ENCODE data around the gene CLDN18. TPM values are rescaled to one million over a fixed set of nuclear protein-coding genes. Genes with fewer than 3 reads are reported as not detected.

CLDN18 gene
- total and polyA plus RNA-seq, 10 of the 15 experiments (the other 5 are each of a cell fraction or from before 2014, with no cell fraction given): 0.05 to 0.28 (median 0.18) TPM; not detected in 1

DNA sequence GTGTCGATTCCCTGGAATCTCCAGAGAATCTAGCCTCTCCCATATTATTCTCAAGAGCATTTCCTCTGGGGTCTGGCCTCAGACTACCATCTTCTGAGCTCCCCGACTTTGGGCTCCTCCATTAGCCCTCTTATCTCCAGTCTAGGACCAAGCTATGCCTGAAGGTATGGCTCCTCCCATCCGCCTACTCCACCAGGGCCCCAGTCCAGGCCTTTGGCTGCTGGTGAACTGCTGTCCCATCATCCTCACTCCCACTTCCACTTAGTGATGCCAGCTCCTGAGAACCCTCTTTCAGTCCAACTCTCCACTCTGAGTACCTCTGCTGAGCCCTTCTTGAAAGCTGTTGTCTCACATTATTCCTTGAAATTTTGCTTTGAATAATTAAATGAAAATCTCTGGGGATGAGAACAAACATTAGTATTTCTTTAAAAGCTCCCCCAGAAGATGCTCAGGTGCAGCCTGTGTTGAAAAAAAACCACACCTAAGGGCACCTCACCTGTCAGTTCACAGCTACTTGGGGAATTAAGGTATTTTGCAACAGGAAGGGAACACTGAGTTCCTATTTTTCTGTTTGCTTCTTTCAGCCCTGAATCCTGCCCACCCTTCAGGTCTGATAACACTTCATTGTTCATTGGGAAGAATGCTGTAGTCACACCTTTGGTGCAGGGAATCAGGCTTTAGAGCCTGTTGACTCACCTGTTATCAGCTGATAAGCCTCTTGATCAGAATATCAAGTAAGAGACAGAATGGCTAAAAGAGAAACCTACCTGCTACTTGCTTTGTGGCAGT is 9.5 kb downstream of the CLDN18 start:
- no peaks in the 10 kb centered on the region for H3K36me3 ChIP-seq (ENCODE audit: control insufficient read depth in 2 of 2, insufficient read depth in 2 of 2, low read length in 1 of 2)
- POLR2A ChIA-PET: interaction anchor here (1.2 kb wide), 2 partner anchors 14 to 31 kb away, joined by 3 to 4 read pairs; no protein-coding TSS in a partner anchor
- no peak overlapping the region for H3K4me2 ChIP-seq (ENCODE audit: control insufficient read depth, insufficient read depth)
- H3K4me3 ChIP-seq: no peak overlapping the region
- H3K4me1 ChIP-seq (ENCODE audit: control insufficient read depth, insufficient read depth, low read length): peaks cover 4% of the 10 kb centered on the region; the same call in 1 of the 2 replicates
- no peaks in the 10 kb centered on the region for H3K27me3 ChIP-seq (replicated peaks in 1 of 2; ENCODE audit: control insufficient read depth in 2 of 2, insufficient read depth in 2 of 2, low read length in 1 of 2)
- in situ Hi-C loops (cut with MboI): no loop called here
- intact Hi-C loops (cut with micrococcal nuclease; ENCODE audit: unreplicated experiment): no loop called here
- no TSS peak for BruUV-seq (replicated peaks)
- WGBS (ENCODE audit: insufficient coverage, insufficient replicate concordance, low lambda C conversion rate, missing lambda C conversion rate): 54% methylated on average over 3 of the region's 3 CpGs
- RAD21 ChIA-PET (ENCODE audit: unreplicated experiment): interaction anchor here (1.1 to 1.4 kb wide), 2 partner anchors 16 to 22 kb away, joined by 3 read pairs; no protein-coding TSS in a partner anchor
- TF ChIP-seq SMC3 (IDR thresholded peaks at IDR 0.05; ENCODE audit: borderline replicate concordance, low read length): no peak
- TF ChIP-seq, protein P1, sequence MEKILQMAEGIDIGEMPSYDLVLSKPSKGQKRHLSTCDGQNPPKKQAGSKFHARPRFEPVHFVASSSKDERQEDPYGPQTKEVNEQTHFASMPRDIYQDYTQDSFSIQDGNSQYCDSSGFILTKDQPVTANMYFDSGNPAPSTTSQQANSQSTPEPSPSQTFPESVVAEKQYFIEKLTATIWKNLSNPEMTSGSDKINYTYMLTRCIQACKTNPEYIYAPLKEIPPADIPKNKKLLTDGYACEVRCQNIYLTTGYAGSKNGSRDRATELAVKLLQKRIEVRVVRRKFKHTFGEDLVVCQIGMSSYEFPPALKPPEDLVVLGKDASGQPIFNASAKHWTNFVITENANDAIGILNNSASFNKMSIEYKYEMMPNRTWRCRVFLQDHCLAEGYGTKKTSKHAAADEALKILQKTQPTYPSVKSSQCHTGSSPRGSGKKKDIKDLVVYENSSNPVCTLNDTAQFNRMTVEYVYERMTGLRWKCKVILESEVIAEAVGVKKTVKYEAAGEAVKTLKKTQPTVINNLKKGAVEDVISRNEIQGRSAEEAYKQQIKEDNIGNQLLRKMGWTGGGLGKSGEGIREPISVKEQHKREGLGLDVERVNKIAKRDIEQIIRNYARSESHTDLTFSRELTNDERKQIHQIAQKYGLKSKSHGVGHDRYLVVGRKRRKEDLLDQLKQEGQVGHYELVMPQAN (conservative IDR thresholded peaks at IDR 0.05): no peak
- TF ChIP-seq, protein P2, sequence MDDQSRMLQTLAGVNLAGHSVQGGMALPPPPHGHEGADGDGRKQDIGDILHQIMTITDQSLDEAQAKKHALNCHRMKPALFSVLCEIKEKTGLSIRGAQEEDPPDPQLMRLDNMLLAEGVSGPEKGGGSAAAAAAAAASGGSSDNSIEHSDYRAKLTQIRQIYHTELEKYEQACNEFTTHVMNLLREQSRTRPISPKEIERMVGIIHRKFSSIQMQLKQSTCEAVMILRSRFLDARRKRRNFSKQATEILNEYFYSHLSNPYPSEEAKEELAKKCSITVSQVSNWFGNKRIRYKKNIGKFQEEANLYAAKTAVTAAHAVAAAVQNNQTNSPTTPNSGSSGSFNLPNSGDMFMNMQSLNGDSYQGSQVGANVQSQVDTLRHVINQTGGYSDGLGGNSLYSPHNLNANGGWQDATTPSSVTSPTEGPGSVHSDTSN (IDR thresholded peaks at IDR 0.05; ENCODE audit: insufficient replicate concordance, low read depth, low read length): no peak
- TF ChIP-seq CREB1 (IDR thresholded peaks at IDR 0.05; ENCODE audit: low read depth): no peak
- TF ChIP-seq SMAD1 (IDR thresholded peaks at IDR 0.05; ENCODE audit: low read depth, partially characterized antibody): no peak
- no peak for TF ChIP-seq PAX8 (IDR thresholded peaks at IDR 0.05)
- TF ChIP-seq RCOR1 (conservative IDR thresholded peaks at IDR 0.05; ENCODE audit: low read depth, low read length): no peak
- no peak for TF ChIP-seq NR2C1 (IDR thresholded peaks at IDR 0.05)
- TF ChIP-seq SPI1 (IDR thresholded peaks at IDR 0.05; ENCODE audit: borderline replicate concordance, insufficient read depth, low read depth, low read length): no peak
- no peak for TF ChIP-seq DPF2 (IDR thresholded peaks at IDR 0.05)
- TF ChIP-seq, protein P3, sequence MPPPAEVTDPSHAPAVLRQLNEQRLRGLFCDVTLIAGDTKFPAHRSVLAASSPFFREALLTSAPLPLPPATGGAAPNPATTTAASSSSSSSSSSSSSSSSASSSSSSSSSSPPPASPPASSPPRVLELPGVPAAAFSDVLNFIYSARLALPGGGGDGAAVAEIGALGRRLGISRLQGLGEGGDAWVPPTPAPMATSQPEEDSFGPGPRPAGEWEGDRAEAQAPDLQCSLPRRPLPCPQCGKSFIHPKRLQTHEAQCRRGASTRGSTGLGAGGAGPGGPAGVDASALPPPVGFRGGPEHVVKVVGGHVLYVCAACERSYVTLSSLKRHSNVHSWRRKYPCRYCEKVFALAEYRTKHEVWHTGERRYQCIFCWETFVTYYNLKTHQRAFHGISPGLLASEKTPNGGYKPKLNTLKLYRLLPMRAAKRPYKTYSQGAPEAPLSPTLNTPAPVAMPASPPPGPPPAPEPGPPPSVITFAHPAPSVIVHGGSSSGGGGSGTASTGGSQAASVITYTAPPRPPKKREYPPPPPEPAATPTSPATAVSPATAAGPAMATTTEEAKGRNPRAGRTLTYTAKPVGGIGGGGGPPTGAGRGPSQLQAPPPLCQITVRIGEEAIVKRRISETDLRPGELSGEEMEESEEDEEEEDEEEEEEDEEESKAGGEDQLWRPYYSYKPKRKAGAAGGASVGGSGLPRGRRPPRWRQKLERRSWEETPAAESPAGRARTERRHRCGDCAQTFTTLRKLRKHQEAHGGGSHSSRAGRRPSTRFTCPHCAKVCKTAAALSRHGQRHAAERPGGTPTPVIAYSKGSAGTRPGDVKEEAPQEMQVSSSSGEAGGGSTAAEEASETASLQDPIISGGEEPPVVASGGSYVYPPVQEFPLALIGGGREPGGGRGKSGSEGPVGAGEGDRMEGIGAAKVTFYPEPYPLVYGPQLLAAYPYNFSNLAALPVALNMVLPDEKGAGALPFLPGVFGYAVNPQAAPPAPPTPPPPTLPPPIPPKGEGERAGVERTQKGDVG (CRISPR knock-in tag; IDR thresholded peaks at IDR 0.05): no peak
- no peak for TF ChIP-seq CREM (IDR thresholded peaks at IDR 0.05; ENCODE audit: low read depth)
- TF ChIP-seq, protein P4, sequence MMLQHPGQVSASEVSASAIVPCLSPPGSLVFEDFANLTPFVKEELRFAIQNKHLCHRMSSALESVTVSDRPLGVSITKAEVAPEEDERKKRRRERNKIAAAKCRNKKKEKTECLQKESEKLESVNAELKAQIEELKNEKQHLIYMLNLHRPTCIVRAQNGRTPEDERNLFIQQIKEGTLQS (IDR thresholded peaks at IDR 0.05; ENCODE audit: borderline replicate concordance, extremely low read depth, low read depth, low read length): no peak
- no peak for TF ChIP-seq MYB (IDR thresholded peaks at IDR 0.05; ENCODE audit: borderline replicate concordance, low read depth, low read length)
- TF ChIP-seq ZSCAN29 (IDR thresholded peaks at IDR 0.05): no peak
- no peaks in the 10 kb centered on the region for H4K20me1 ChIP-seq (ENCODE audit: control insufficient read depth, insufficient read depth)
- H3K27ac ChIP-seq (ENCODE audit: control insufficient read depth, insufficient read depth): no peak overlapping the region
- H2AFZ ChIP-seq (ENCODE audit: control insufficient read depth, low read depth, low read length): no peak overlapping the region; the same call in 1 of the 2 replicates
- no peaks in the 10 kb centered on the region for H3K9me3 ChIP-seq (replicated peaks; ENCODE audit: control insufficient read depth, insufficient read depth, low read length)
- DNase-seq (ENCODE audit: low read depth, low spot score): no peak
- no peak for FAIRE-seq
- CTCF ChIA-PET: interaction anchor here (0.9 to 1.4 kb wide), 2 partner anchors 9 to 11 kb away, joined by 3 to 4 read pairs; partner anchors contain the start of gene CLDN18
- ATAC-seq: no peak
- H3K79me2 ChIP-seq (ENCODE audit: control insufficient read depth, insufficient read depth, low read length): no peaks in the 10 kb centered on the region
- H3K9ac ChIP-seq (ENCODE audit: control insufficient read depth, insufficient read depth, low read length): no peak overlapping the region
- SMC1A ChIA-PET (ENCODE audit: uncharacterized antibody, unreplicated experiment): interaction anchor here (0.7 to 3.4 kb wide), 6 partner anchors 7 to 31 kb away, joined by 3 to 17 read pairs (median 4); no protein-coding TSS in a partner anchor

Measured in GM12878 (cell line).